Activated CD8-positive, alpha-beta memory T cell treated with anti-CD3 and anti-CD28 coated beads for 24 hours (primary cell): ENCODE measurements around the gene RBM10.
A peak's percentile ranks its signal among the peaks of the same experiment; 100 is the strongest.

ENCODE experiments used
- DNase-seq: peaks from one replicate; pipeline ENCODE4 v3.0.0-alpha.2; 2020

Gene RBM10

DNA sequence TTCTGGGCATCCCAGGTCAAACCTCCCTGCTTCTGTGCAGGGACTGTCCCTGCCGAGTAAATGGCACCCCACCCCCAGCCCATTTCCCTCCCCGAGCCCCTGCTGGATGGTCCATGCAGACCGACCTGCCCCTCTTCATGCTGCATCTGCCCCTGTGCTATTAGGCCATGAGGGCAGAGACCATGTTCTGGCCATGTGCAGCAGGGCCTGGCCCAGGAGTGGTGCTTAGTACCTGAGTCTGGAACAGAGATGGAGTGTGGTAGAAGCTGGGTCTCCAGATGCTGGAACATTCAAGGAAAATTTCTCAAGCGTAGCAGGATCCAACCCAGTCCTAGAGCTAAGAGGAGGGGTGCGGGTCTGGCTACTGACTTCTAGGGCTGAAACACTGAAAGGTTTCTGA is 33.3 kb downstream of the RBM10 start:
- no peak for DNase-seq

DNA sequence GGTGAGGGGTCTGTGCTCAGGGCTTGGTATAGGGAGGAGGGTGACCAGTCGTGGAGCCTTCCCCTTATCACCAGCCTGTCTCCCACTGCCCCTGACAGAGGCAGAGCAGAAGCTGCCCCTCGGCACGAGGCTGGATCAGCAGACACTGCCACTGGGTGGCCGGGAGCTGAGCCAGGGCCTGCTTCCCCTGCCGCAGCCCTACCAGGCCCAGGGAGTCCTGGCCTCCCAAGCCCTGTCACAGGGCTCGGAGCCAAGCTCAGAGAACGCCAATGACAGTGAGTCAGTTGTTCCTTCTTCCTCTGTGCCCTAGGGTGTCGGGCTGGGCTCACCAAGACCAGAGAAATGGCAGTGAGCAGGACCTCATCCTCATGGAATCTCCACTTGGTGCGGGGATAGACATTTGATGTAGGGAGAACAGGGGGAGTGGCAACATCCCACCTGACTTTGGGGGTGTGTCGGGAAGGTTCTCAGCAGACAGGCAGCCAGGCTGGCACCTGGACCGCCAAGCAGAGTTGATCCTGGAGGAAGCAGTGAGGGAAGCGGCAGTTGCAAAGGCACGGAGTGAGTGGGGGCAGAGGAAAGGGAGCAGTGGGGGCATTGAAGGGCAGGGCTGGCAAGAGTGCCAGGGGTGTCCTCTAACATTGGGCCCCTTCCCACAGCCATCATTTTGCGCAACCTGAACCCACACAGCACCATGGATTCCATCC is 34.4 kb downstream of the RBM10 start:
- DNase-seq = no peak

DNA sequence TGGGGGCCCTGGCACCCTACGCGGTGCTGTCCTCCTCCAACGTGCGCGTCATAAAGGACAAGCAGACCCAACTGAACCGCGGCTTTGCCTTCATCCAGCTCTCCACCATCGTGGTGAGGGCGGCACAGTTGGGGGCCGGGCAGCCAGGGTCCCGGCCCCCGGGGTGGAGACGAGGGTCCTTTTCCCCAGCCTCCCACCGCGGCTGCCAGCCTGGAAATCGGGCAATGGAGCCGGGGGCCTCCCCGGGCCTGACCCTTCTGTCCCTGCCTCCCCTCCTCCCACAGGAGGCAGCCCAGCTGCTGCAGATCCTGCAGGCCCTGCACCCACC is 34.9 kb downstream of the RBM10 start:
- no peak for DNase-seq

DNA sequence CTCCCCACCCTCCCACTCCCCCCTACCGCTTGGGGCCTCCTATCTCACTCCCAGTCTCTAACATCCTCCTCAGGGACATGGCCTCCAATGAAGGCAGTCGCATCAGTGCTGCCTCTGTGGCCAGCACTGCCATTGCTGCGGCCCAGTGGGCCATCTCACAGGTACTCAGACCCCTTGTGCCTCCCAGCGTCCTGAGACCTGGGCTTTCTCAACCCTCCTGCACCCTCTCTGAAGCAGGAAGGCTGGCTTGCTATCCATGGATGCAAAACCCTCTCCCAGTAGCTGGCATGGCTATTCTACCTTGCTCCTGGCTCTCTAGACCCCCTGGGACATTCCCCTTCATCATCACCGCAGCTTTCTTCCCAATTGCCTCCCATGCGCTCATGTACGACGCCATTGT is 35.3 kb downstream of the RBM10 start:
- DNase-seq = no peak

DNA sequence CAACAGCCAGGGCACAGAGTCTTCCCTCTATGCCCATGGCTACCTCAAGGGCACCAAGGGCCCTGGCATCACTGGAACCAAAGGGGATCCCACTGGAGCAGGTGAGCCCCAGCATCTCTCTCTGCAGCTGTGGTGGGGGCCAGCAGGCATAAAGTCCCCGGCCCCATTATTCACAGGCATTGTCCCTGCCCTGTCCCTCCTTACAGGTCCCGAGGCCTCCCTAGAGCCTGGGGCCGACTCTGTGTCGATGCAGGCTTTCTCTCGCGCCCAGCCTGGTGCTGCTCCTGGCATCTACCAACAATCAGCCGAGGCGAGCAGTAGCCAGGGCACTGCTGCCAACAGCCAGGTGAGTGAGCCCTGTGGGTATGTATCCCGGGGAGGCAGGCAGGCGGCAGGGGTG is 36.3 kb downstream of the RBM10 start:
- DNase-seq = no peak

DNA sequence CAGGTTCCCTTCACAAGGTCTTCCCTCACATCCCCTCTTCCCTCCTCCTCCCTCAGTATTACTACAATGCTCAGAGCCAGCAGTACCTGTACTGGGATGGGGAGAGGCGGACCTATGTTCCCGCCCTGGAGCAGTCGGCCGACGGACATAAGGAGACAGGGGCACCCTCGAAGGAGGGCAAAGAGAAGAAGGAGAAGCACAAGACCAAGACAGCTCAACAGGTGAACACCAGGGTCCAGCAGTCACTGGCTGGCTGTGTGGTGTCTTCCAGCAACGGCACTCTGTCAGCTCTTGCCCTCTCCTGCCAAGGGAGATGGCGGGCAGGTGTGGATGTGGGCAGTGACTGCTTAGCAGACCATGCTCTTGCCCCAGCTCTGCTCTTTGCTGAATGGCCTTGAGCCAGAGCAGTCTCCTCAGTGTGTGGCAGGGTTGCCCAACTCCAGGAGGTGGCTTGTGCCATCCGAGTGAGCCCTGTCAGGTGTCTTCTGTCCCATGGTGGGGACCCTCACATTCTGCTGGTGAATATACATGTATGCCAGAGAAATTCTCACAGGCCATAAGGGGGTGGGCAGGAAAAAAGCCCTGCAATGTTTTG is 37.2 kb downstream of the RBM10 start:
- DNase-seq = no peak

DNA sequence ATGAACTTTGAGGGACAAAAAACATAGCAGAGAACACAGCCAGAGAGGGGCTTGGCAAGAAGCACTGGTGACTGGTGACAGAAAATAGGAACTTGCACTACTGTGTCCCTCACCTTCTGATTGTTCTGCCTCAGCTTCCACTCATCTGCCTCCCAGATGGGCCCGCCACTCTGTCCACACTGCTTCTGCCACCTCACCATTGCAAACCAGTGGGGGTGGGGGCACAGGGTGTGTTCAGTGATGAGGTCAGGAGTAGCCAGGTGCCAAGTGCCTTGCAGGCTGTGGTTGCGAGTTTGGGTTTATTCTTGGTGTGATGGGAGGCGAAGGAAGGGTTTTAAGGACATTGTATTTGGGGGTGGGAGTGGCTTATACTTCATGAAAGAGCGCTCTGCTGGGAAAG is 39.5 kb downstream of the RBM10 start:
- DNase-seq = no peak

DNA sequence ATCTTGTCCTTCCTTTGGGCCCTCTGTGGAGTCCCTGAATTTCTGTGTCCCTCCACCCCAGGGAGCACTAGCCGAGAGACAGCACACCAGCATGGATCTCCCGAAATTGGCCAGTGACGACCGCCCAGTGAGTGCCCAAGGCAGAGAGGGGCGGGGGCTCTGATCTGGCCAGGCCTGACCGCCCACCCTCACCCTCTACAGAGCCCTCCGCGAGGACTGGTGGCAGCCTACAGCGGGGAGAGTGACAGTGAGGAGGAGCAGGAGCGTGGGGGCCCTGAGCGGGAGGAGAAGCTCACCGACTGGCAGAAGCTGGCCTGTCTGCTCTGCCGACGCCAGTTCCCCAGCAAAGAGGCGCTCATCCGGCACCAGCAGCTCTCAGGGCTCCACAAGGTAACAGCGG is 40.2 kb downstream of the RBM10 start:
- DNase-seq = no peak

DNA sequence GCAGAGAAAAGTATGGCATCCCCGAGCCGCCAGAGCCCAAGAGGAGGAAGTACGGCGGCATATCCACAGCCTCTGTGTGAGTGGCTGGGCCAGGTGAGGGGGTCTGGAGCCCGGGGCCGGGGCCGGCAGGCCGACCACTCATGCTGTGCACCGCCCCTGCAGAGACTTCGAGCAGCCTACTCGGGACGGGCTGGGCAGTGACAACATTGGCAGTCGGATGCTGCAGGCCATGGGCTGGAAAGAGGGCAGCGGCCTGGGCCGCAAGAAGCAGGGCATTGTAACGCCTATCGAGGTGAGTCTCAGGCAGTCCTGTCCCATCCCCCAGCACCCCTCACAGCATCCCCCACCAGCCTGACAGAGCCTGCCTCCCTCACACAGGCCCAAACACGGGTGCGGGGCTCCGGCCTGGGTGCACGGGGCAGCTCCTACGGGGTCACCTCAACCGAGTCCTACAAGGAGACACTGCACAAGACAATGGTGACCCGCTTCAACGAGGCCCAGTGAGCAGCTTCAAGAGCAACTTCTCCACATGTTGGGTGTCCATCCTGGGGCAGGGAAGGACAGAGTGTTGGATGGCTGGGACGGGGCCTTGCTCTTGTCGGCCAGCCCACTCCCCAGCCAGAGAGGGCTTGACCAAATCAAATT is 41.2 kb downstream of the RBM10 start:
- DNase-seq = no peak

DNA sequence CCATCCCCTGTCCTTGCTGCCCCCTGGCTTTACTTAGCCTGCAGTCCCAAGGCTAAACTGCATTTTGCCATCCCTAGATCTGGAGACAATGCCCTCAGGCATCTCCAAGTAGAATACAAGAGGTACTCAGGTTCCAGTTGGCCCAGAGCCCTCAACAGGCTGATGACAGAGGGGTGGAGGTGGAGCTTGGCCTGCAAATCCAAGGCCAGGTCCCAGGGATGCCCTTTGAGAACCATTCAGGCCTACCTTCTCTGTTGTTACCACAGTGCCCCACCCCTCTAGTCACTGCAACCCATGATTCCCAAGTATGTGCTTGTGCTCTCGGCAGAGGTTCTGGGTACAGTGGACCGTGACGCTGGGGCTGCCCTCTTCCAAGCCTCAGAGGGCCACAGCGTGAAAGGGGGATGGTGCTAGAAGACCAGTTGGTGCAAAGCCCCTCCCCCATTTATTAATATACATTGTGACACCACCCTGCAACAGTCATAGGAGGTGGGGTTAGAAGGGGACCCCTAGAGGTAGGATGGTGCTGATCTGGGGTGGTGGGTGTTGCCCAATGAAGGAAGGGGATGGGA is 42.2 kb downstream of the RBM10 start:
- DNase-seq = no peak

DNA sequence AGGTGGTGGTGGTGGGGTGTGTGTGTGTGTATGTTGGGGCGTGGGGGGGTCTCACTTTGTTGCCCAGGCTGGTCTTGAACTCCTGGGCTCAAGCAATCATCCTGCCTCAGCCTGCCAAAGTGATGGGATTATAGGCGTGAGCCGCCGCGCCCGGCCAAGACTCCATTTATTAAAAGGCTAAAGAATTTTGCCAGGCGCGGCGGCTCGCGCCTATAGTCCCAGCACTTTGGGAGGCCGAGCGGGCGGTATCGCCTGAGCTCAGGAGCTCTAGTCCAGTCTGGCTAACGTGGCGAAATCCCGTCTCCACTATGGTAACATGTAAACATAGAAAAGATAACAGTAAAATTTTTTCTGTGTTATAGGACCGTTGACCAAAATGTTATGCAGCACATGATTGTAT is 44.9 kb downstream of the RBM10 start:
- DNase-seq = no peak

DNA sequence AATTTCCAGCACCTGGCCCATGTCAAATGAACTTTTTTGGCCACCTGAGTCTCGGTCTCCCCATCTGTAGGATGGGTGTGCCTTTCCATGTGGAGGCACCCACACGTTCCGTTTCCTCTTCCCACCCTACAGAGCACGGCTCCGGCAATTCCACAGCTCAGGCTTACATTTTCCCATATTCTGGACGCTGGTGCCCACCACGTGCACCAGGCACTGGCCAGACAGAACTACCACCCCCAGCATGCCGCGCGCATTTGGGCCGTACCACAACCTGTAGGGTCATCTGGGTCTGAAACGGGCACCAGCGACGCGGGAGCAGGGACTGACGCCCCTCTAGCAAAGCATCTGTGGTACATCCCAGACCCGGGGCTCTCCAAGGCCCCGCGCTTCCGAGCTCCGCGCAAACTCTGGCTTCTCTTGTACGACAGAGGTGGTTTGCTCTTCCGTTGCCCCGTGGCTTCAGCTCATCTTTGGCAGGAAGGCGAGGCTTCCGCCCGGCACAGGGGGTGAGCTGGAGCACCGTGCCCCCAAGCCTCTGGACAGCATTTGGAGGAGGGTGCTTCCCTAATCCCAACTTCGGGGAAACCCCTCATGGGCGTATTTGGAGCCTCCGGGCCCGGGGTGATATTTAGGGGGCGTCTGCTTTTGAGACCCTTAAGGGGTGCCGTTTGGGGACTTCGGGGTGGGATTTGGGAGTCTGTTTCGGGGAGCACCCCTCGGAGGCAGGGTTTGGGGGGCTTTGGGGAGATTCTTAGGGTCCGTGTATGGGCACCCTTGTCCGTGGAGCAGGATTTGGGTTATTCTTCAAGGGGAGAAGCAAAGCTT is 45.6 kb downstream of the RBM10 start:
- peak; percentile 89 for DNase-seq

DNA sequence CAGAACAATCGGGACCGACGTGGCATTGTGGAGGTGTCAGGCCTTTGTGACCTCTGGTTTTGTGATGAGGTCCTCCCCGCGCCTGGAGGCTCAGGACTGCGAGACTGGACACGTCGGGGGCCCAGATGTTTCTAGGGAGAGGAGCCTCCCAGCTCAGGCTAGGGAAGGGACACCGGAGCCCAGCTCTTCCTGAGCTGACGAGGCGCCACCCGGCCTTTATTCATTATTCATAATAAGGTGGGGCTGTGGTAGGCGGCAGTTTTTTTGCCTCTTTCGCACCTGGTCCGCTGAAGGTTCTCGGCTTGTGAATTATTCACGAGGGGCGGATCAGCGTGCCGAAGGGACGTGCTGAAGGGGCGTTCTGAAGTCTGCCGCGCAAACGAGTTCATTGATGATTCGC is 46.3 kb downstream of the RBM10 start:
- peak; percentile 71 for DNase-seq

DNA sequence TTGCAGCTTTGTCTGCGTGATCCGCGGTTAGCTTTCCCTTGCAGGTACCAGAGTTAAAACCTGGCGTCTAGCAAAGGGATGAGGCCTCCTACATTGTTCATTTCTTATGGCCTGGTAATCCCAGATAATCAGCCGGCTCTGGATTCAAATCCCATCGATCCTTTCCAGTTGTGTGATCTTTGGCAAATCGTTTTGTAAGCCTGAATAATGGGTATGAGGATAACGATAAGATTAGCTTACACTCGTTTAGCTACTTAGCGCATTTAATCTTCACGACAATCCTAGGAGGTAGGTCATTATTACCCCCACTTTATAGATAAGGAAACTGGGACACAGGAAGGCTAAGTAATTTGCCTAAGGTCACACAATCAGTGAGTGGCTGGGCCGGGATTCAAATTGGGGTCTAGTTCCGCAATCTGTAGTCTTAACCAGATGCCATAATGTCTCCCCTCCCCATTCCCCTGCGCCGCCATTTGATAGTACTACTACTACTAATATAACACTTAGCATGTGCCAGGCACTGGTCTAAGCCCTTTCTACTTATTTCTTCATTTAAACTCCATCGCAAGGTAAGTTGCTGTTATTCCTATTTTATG is 46.9 kb downstream of the RBM10 start:
- DNase-seq = no peak

DNA sequence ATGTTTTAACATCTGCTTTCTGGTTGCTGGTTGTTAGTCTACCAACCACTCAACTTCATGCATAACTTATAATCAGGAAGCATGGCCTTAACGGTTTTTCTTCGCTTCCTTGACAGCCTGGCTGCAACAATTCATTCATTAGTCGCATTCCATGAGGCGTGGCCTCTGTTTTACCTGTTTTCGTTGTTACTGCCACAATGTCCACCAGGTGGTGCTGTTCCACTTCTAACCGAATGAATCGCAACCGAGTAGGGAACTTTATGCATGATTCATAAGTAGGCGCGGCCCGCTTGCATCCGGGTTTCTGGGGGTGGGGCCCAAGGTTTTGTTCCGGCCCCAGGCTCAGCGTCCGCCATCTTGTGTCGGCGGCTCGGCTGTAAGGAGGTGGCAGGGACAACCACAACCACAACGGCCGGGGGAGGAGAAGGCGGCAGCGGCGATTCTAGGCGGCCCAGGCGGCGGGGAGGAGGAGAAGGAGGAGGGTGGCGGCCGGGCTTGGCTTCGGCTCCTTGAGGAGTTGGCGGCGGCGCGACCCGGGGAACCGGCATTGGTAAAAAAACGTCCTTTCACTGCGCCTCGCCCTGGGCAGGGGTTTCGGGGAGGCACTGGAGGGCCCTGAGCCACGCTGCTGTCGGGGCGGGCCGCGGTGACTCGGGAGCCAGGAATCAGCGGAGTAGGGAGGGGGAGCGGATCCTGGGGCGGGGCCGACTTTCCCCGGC is 48.6 kb downstream of the RBM10 start, which contains the start of gene UBA1:
Gene UBA1 (plus strand): TSS at position 355 of the 719 bp plus-strand sequence. CDS start 4,974 bp downstream, outside the sequence.
- DNase-seq = peak; percentile 98

DNA sequence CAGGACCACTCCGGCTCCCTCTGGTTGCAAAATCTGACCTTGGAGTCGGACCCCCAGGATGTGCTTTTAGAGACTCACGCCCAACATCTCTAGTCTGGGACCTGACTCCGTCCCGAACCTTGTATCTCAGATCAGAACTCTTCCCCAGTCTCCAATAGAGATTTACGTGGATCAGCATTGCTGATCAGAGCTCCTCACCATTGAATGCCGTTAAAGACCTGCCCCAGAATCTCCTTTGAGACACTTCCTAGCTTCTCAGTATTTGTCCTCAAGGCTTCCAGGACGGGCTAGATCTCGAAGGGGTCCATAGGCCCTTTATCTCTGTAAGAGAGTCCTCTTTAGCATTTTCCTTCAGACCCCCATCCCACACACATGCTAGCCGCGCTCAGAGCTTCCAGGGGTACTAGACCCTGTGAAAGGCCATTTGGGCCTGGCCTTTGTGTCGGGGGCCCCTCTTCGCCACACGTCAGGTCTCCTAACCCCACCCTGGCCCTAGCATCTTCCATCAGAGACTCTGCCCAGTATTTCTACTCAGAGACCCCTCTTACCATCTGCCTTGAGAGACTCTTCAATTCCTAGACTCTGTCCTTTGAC is 49.3 kb downstream of the RBM10 start:
- DNase-seq = no peak

DNA sequence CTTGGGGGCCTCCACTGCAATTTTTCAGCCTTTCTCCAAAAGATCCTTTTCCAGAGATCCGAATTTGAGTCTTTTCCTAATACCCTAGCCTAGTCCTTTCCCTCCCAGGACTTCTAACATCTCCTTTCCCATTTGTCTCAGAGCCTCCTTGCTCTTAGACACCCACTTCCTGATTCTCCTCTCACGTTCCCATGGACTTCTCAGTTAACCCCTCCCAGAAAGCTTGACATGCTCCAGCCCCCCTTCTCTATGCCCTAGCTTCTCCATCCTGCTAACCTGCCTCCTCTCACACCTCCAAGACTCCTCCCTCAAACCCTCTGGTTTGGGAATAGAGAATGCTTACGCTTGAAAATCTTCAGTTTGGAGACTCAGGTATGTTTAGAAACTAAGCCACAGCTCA is 51.1 kb downstream of the RBM10 start:
- DNase-seq = no peak

DNA sequence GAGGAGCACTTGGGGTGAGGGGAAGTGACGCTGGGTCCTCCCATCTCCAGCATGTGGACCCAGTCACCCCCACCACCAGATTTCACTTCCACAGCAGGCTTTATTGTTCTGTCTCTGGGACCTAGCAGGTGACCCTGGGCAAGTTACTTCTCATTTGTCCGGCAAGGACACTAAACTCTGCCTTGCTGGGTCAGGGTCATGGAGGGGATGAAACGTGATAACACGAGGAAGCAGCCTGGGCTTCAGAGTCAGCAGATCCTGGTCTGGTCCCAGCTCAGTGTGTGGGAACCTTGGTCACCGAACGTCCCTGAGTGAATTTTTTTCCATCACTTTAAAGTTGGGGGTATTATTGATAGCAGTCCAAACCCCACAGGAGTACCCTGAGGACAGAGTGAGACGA is 52.5 kb downstream of the RBM10 start:
- DNase-seq = no peak

DNA sequence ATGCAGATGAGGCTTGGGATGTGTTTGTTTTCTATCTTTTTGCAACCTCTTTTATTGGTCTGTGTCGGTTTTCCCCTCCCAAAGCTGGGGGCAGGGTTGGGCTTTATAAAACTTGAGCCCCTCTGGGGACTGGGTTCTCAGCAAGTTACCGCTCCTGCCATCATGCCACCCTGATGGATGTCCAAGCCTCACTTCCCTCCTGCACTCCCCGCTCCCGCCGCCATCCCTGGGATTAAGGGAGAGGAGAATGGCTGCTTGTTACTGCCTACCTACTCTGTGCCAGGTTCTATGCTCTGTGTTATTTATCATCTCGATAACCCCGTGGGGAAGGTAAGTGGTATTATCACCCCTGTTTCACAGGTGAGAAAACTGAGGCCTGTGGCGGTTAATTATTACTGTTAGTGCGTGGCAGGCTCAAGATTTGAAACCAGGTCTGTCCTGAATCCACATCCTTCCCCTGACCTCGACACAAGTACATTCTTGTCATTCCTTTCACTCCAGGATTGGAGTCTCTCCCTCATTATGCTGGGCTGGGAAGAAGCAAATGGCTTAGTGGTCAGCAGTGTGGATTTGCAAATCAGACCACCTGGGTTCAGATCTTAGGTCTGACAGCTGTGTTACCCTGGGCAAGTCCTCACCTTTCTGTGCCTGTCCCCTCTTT is 53.1 kb downstream of the RBM10 start:
- DNase-seq = no peak

DNA sequence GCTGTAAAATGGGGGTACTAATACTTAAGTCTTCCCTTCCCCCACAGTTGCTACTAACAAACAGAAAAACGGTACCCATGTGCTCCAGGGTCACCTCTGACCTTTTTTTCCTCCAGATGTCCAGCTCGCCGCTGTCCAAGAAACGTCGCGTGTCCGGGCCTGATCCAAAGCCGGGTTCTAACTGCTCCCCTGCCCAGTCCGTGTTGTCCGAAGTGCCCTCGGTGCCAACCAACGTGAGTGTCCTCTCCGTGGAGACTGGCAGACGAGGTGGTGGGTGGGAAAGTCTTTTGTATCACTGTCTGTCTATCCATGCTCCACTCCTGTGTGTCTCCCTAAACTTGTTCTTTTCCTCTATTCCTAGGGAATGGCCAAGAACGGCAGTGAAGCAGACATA is 53.7 kb downstream of the RBM10 start:
- DNase-seq = no peak

DNA sequence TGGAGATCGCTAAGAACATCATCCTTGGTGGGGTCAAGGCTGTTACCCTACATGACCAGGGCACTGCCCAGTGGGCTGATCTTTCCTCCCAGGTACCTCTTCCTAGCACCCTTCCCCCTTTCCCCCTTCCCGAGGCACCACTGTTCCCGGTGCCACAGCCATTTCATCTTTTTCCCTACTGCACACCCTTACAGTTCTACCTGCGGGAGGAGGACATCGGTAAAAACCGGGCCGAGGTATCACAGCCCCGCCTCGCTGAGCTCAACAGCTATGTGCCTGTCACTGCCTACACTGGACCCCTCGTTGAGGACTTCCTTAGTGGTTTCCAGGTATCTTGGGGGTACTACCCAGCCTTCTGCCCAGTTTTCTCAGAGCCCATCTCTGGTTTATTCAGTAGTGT is 54.3 kb downstream of the RBM10 start:
- DNase-seq = no peak
